ENCODE results near the gene DAAM2.

The DAAM2 gene

GRCh38 chr6:39917329-39917728 is 125.2 kb downstream of the DAAM2 start:
- Histone ChIP-seq H3K9me3 (ENCODE audit: insufficient read depth, low read depth, low read length) (no peaks in the 10 kb centered on the region), H3K27me3 (ENCODE audit: insufficient read depth, low read length) (no peaks in the 10 kb centered on the region), H3K36me3 (ENCODE audit: insufficient read depth, low read depth, low read length) (peaks cover 35% of the 10 kb centered on the region; the same call in 1 of the 2 replicates), H3K9ac (ENCODE audit: low read depth, low read length) (no peak overlapping the region), H3K27ac (ENCODE audit: low read length) (no peak overlapping the region), H3K4me1 (ENCODE audit: insufficient read depth, low read length) (no peaks in the 10 kb centered on the region), H3K4me3 (ENCODE audit: low read length) (no peak overlapping the region)

GRCh38 chr6:39917981-39918380 is 125.8 kb downstream of the DAAM2 start:
- H3K36me3 ChIP-seq (ENCODE audit: insufficient read depth, low read depth, low read length): peaks cover 42% of the 10 kb centered on the region; the same call in 1 of the 2 replicates
- H3K9me3 ChIP-seq (ENCODE audit: insufficient read depth, low read depth, low read length): no peaks in the 10 kb centered on the region
- no peak overlapping the region for H3K4me3 ChIP-seq (ENCODE audit: low read length)
- no peak overlapping the region for H3K9ac ChIP-seq (ENCODE audit: low read depth, low read length)
- H3K4me1 ChIP-seq (ENCODE audit: insufficient read depth, low read length): no peaks in the 10 kb centered on the region
- no peak overlapping the region for H3K27ac ChIP-seq (ENCODE audit: low read length)
- H3K27me3 ChIP-seq (ENCODE audit: insufficient read depth, low read length): no peaks in the 10 kb centered on the region

- peaks cover 42% of the 10 kb centered on the region; the same call in 1 of the 2 replicates for H3K36me3 ChIP-seq (ENCODE audit: insufficient read depth, low read depth, low read length)
- H3K9me3 ChIP-seq (ENCODE audit: insufficient read depth, low read depth, low read length): no peaks in the 10 kb centered on the region
- H3K27me3 ChIP-seq (ENCODE audit: insufficient read depth, low read length): no peaks in the 10 kb centered on the region
- no peak overlapping the region for H3K4me3 ChIP-seq (ENCODE audit: low read length)
- no peak overlapping the region for H3K9ac ChIP-seq (ENCODE audit: low read depth, low read length)
- H3K27ac ChIP-seq (ENCODE audit: low read length): no peak overlapping the region
- H3K4me1 ChIP-seq (ENCODE audit: insufficient read depth, low read length): no peaks in the 10 kb centered on the region
Measured at GRCh38 chr6:39918831-39919230, 126.7 kb downstream of the DAAM2 start.

- Histone ChIP-seq H3K27ac (ENCODE audit: low read length) (no peak overlapping the region), H3K27me3 (ENCODE audit: insufficient read depth, low read length) (no peaks in the 10 kb centered on the region), H3K4me1 (ENCODE audit: insufficient read depth, low read length) (no peaks in the 10 kb centered on the region), H3K36me3 (ENCODE audit: insufficient read depth, low read depth, low read length) (peaks cover 55% of the 10 kb centered on the region), H3K4me3 (ENCODE audit: low read length) (no peak overlapping the region), H3K9me3 (ENCODE audit: insufficient read depth, low read depth, low read length) (no peaks in the 10 kb centered on the region), H3K9ac (ENCODE audit: low read depth, low read length) (no peak overlapping the region)
Measured at GRCh38 chr6:39920157-39920556, 128.0 kb downstream of the DAAM2 start.

- no peaks in the 10 kb centered on the region for H3K27me3 ChIP-seq (ENCODE audit: insufficient read depth, low read length)
- H3K36me3 ChIP-seq (ENCODE audit: insufficient read depth, low read depth, low read length): peaks cover 55% of the 10 kb centered on the region
- no peak overlapping the region for H3K9ac ChIP-seq (ENCODE audit: low read depth, low read length)
- H3K27ac ChIP-seq (ENCODE audit: low read length): no peak overlapping the region
- H3K4me1 ChIP-seq (ENCODE audit: insufficient read depth, low read length): no peaks in the 10 kb centered on the region
- no peak overlapping the region for H3K4me3 ChIP-seq (ENCODE audit: low read length)
- no peaks in the 10 kb centered on the region for H3K9me3 ChIP-seq (ENCODE audit: insufficient read depth, low read depth, low read length)
Measured at GRCh38 chr6:39922821-39923220, 130.6 kb downstream of the DAAM2 start.

GRCh38 chr6:39923394-39923793 is 131.2 kb downstream of the DAAM2 start:
- Histone ChIP-seq H3K36me3 (ENCODE audit: insufficient read depth, low read depth, low read length) (peaks cover 55% of the 10 kb centered on the region), H3K9ac (ENCODE audit: low read depth, low read length) (no peak overlapping the region), H3K9me3 (ENCODE audit: insufficient read depth, low read depth, low read length) (no peaks in the 10 kb centered on the region), H3K27me3 (ENCODE audit: insufficient read depth, low read length) (no peaks in the 10 kb centered on the region), H3K4me1 (ENCODE audit: insufficient read depth, low read length) (no peaks in the 10 kb centered on the region), H3K4me3 (ENCODE audit: low read length) (no peak overlapping the region), H3K27ac (ENCODE audit: low read length) (no peak overlapping the region)

- H3K27ac ChIP-seq (ENCODE audit: low read length): no peak overlapping the region
- peaks cover 55% of the 10 kb centered on the region for H3K36me3 ChIP-seq (ENCODE audit: insufficient read depth, low read depth, low read length)
- H3K9ac ChIP-seq (ENCODE audit: low read depth, low read length): no peak overlapping the region
- H3K4me1 ChIP-seq (ENCODE audit: insufficient read depth, low read length): no peaks in the 10 kb centered on the region
- no peaks in the 10 kb centered on the region for H3K27me3 ChIP-seq (ENCODE audit: insufficient read depth, low read length)
- no peak overlapping the region for H3K4me3 ChIP-seq (ENCODE audit: low read length)
- no peaks in the 10 kb centered on the region for H3K9me3 ChIP-seq (ENCODE audit: insufficient read depth, low read depth, low read length)
Measured at GRCh38 chr6:39923861-39924260, 131.7 kb downstream of the DAAM2 start.

GRCh38 chr6:39924283-39924682 is 132.1 kb downstream of the DAAM2 start:
- no peaks in the 10 kb centered on the region for H3K27me3 ChIP-seq (ENCODE audit: insufficient read depth, low read length)
- no peak overlapping the region for H3K9ac ChIP-seq (ENCODE audit: low read depth, low read length)
- H3K36me3 ChIP-seq (ENCODE audit: insufficient read depth, low read depth, low read length): peaks cover 55% of the 10 kb centered on the region
- H3K4me1 ChIP-seq (ENCODE audit: insufficient read depth, low read length): no peaks in the 10 kb centered on the region
- H3K4me3 ChIP-seq (ENCODE audit: low read length): no peak overlapping the region
- H3K27ac ChIP-seq (ENCODE audit: low read length): no peak overlapping the region
- no peaks in the 10 kb centered on the region for H3K9me3 ChIP-seq (ENCODE audit: insufficient read depth, low read depth, low read length)

GRCh38 chr6:39925191-39925930 is 133.2 kb downstream of the DAAM2 start:
- H3K4me3 ChIP-seq (ENCODE audit: low read length): no peak overlapping the region
- no peak overlapping the region for H3K9ac ChIP-seq (ENCODE audit: low read depth, low read length)
- H3K4me1 ChIP-seq (ENCODE audit: insufficient read depth, low read length): no peaks in the 10 kb centered on the region
- H3K36me3 ChIP-seq (ENCODE audit: insufficient read depth, low read depth, low read length): peaks cover 49% of the 10 kb centered on the region
- H3K9me3 ChIP-seq (ENCODE audit: insufficient read depth, low read depth, low read length): no peaks in the 10 kb centered on the region
- H3K27me3 ChIP-seq (ENCODE audit: insufficient read depth, low read length): no peaks in the 10 kb centered on the region
- no peak overlapping the region for H3K27ac ChIP-seq (ENCODE audit: low read length)

- Histone ChIP-seq H3K27ac (ENCODE audit: low read length) (no peak overlapping the region), H3K36me3 (ENCODE audit: insufficient read depth, low read depth, low read length) (peaks cover 46% of the 10 kb centered on the region), H3K4me3 (ENCODE audit: low read length) (no peak overlapping the region), H3K9me3 (ENCODE audit: insufficient read depth, low read depth, low read length) (no peaks in the 10 kb centered on the region), H3K27me3 (ENCODE audit: insufficient read depth, low read length) (no peaks in the 10 kb centered on the region), H3K9ac (ENCODE audit: low read depth, low read length) (no peak overlapping the region), H3K4me1 (ENCODE audit: insufficient read depth, low read length) (no peaks in the 10 kb centered on the region)
Measured at GRCh38 chr6:39925931-39926290, 133.7 kb downstream of the DAAM2 start.

- Histone ChIP-seq H3K27me3 (ENCODE audit: insufficient read depth, low read length) (no peaks in the 10 kb centered on the region), H3K9ac (ENCODE audit: low read depth, low read length) (no peak overlapping the region), H3K36me3 (ENCODE audit: insufficient read depth, low read depth, low read length) (peaks cover 41% of the 10 kb centered on the region), H3K27ac (ENCODE audit: low read length) (no peak overlapping the region), H3K9me3 (ENCODE audit: insufficient read depth, low read depth, low read length) (no peaks in the 10 kb centered on the region), H3K4me1 (ENCODE audit: insufficient read depth, low read length) (no peaks in the 10 kb centered on the region), H3K4me3 (ENCODE audit: low read length) (no peak overlapping the region)
Measured at GRCh38 chr6:39926668-39927067, 134.5 kb downstream of the DAAM2 start.

GRCh38 chr6:39927159-39927558 is 135.0 kb downstream of the DAAM2 start:
- H3K27ac ChIP-seq (ENCODE audit: low read length): no peak overlapping the region
- no peaks in the 10 kb centered on the region for H3K4me1 ChIP-seq (ENCODE audit: insufficient read depth, low read length)
- no peaks in the 10 kb centered on the region for H3K9me3 ChIP-seq (ENCODE audit: insufficient read depth, low read depth, low read length)
- H3K27me3 ChIP-seq (ENCODE audit: insufficient read depth, low read length): no peaks in the 10 kb centered on the region
- peaks cover 38% of the 10 kb centered on the region for H3K36me3 ChIP-seq (ENCODE audit: insufficient read depth, low read depth, low read length)
- no peak overlapping the region for H3K9ac ChIP-seq (ENCODE audit: low read depth, low read length)
- no peak overlapping the region for H3K4me3 ChIP-seq (ENCODE audit: low read length)
